ENCODE results near the gene SLC28A1. TPM values are rescaled to one million over a fixed set of nuclear protein-coding genes. Genes with fewer than 3 reads are reported as not detected.

SLC28A1 gene
- total RNA-seq, 4 donors from 2014 or later = 0.21 to 0.43 TPM; not detected in 2

DNA sequence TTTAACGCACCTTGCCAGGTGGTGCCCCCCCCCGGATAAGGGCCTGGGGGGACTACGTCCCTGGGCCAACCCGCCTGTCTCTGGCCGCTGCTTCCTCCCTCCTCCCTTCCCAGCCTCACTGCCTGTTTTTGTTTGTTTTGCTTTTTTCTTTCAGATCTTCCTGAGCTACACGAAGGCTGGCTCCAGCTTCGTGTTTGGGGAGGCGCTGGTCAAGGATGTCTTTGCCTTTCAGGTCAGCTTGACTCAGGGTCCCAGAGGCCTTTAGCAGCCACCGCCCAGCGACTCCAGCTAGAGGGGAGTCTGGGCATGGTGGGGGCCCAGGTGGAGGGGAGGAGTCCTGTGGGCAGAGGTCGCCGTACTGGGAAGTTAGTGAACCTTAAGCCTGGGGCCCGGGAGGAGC, 24.1 kb downstream of the SLC28A1 start:
- no peak overlapping the region for H3K4me3 ChIP-seq
- no peaks in the 10 kb centered on the region for H3K36me3 ChIP-seq
- H3K27me3 ChIP-seq = no peaks in the 10 kb centered on the region
- no peak for DNase-seq
- peak overlapping the region; percentile 86 to 95 for H3K27ac ChIP-seq
- H3K4me1 ChIP-seq = peaks cover 4 to 17% of the 10 kb centered on the region in 2 donors
- intact Hi-C loops (cut with DNase I; ENCODE audit: low total_unique reads) = no loop called here
- TF ChIP-seq, protein P1, sequence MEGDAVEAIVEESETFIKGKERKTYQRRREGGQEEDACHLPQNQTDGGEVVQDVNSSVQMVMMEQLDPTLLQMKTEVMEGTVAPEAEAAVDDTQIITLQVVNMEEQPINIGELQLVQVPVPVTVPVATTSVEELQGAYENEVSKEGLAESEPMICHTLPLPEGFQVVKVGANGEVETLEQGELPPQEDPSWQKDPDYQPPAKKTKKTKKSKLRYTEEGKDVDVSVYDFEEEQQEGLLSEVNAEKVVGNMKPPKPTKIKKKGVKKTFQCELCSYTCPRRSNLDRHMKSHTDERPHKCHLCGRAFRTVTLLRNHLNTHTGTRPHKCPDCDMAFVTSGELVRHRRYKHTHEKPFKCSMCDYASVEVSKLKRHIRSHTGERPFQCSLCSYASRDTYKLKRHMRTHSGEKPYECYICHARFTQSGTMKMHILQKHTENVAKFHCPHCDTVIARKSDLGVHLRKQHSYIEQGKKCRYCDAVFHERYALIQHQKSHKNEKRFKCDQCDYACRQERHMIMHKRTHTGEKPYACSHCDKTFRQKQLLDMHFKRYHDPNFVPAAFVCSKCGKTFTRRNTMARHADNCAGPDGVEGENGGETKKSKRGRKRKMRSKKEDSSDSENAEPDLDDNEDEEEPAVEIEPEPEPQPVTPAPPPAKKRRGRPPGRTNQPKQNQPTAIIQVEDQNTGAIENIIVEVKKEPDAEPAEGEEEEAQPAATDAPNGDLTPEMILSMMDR (IDR thresholded peaks at IDR 0.05) = no peak
- TF ChIP-seq POLR2A (IDR thresholded peaks at IDR 0.05) = no peak
- H3K9me3 ChIP-seq = no peaks in the 10 kb centered on the region

DNA sequence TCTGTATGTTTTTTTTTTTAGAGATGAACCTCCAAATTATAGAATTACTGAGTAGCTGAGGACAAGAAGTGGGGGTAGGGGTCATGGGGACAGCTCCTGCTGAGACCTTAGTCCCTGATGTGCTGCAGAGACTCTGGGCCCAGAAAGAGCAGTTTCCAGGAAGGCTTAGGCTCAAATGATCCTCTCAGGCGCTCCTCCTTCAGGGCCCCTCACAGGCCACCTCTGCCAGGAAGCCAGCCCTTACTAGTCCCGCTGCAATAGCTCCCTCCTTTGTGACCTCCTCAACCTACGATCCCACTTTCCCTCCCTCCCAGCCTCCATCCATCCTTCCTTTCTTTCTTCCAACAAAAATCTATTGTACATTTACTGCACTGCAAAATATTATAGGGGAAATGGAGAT, 24.6 kb downstream of the SLC28A1 start:
- TF ChIP-seq POLR2A (IDR thresholded peaks at IDR 0.05) = no peak
- TF ChIP-seq, protein P1 (IDR thresholded peaks at IDR 0.05) = no peak
- H3K36me3 ChIP-seq = no peaks in the 10 kb centered on the region
- peaks cover 6 to 17% of the 10 kb centered on the region in 2 donors for H3K4me1 ChIP-seq
- no peaks in the 10 kb centered on the region for H3K9me3 ChIP-seq
- intact Hi-C loops (cut with DNase I; ENCODE audit: low total_unique reads) = no loop called here
- no peak overlapping the region for H3K4me3 ChIP-seq
- no peak for DNase-seq
- H3K27ac ChIP-seq = peak overlapping the region; percentile 86 to 95
- no peaks in the 10 kb centered on the region for H3K27me3 ChIP-seq

DNA sequence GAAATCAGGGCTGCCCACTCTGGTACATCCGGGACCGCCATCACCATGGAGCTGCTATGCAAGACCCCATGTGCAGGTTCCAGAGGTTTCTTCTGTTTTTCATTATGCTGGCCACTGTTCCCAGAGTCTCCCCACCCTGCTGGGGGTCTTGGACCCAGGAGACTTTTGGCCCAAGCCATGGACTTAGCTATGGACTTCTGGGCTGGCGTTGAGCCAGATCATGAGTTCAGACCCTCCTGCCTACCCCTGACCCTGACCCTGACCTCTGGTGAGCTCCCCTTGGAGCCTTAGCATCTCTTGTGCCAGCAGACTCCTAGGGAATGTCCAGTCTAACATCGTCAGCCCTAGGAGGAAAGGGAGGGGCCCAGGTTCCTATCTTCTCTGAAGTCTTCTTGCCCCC, 25.3 kb downstream of the SLC28A1 start:
- TF ChIP-seq, protein P1 (IDR thresholded peaks at IDR 0.05) = no peak
- no peak for TF ChIP-seq POLR2A (IDR thresholded peaks at IDR 0.05)
- no peak overlapping the region for H3K4me3 ChIP-seq
- intact Hi-C loops (cut with DNase I; ENCODE audit: low total_unique reads) = no loop called here
- H3K27ac ChIP-seq = peak overlapping the region; percentile 86 to 95
- H3K36me3 ChIP-seq = no peaks in the 10 kb centered on the region
- peaks cover 8 to 17% of the 10 kb centered on the region in 2 donors for H3K4me1 ChIP-seq
- DNase-seq = no peak
- no peaks in the 10 kb centered on the region for H3K27me3 ChIP-seq
- no peaks in the 10 kb centered on the region for H3K9me3 ChIP-seq

DNA sequence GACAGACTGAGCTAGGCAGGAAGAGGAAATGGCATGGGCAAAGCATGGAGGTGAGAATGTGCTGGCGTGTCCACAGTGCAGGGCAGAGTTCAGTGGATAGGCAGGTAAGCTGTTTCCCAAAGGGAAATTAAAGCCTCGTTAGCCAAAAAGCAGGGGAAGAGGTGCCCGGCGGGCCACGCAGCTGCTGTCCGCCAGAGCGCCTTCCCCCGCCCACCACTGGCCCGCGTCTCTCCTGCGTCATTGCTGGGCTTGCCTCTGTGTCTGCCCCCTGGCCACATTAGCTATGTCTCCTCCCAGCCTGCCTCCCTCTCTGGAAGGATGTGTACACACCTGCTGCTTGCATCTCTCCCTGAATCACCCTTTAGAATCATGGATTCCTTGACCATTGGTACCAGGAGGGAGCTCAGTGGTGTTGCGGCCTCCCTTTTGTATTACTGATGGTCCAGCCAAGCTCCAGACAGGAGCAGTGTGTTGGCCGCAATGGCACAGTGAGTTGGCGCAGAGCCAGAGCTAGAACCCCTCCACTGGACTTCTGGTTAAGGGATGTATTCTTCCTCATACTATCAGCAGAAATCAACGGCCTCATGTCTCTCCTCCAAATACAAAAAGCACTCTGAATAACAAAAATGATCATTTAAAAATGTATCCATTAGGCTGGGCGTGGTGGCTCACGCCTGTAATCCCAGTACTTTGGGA, 26.6 kb downstream of the SLC28A1 start:
- H3K4me3 ChIP-seq = no peak overlapping the region
- DNase-seq = no peak
- intact Hi-C loops (cut with DNase I; ENCODE audit: low total_unique reads) = no loop called here
- no peaks in the 10 kb centered on the region for H3K27me3 ChIP-seq
- H3K27ac ChIP-seq = peak overlapping the region; percentile 86 to 95
- TF ChIP-seq, protein P1 (IDR thresholded peaks at IDR 0.05) = no peak
- no peak for TF ChIP-seq POLR2A (IDR thresholded peaks at IDR 0.05)
- H3K9me3 ChIP-seq = no peaks in the 10 kb centered on the region
- H3K4me1 ChIP-seq = peaks cover 8 to 17% of the 10 kb centered on the region in 2 donors
- no peaks in the 10 kb centered on the region for H3K36me3 ChIP-seq

DNA sequence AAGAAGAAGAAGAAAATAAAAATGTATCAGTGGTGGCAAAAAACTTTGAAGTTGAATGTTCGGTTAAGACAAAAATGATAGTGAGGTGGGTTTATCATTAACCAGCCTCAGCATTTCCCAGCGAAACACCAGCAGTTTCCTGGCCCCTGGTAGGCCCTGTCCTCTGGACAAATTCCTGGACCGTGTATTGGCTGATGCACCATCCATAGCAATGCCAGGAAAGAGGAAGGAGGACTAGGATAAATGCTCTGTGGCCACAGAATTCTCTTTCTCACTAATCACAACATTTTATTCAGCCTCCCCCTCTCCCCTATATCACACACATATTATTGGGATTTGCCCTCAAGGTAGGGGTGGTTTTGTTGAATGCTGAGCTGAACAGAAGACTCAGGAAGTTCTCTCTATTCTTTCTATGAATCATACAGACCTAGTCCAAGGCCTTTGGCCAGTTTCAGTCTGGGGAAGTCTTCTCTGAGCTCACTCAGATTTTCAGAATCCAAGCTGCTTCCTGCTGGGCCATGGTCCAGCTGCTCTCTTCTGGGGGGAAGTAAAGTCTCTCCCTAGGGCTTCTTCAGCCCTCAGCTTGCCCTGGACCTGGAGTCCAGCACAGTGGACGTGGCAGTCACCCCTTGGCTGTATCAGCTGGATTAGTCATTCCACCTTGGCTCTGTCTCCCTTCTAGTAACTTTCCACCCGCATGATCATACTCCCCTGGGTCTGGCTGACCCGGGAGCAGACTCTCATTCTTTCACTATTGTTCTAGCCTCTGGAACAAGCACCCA, 27.6 kb downstream of the SLC28A1 start:
- peak overlapping the region; percentile 86 to 95 for H3K27ac ChIP-seq
- intact Hi-C loops (cut with DNase I; ENCODE audit: low total_unique reads) = no loop called here
- no peaks in the 10 kb centered on the region for H3K9me3 ChIP-seq
- peaks cover 8 to 17% of the 10 kb centered on the region in 2 donors for H3K4me1 ChIP-seq
- no peaks in the 10 kb centered on the region for H3K36me3 ChIP-seq
- DNase-seq = peak; percentile 95 to 97
- TF ChIP-seq, protein P1 (IDR thresholded peaks at IDR 0.05) = peak in 1 of 4 experiments; percentile 4
- TF ChIP-seq POLR2A (IDR thresholded peaks at IDR 0.05) = no peak
- H3K4me3 ChIP-seq = no peak overlapping the region
- no peaks in the 10 kb centered on the region for H3K27me3 ChIP-seq
